Stimulated activated CD8-positive, alpha-beta memory T cell treated with anti-CD3 and anti-CD28 coated beads, Interleukin-12 subunit alpha, Interleukin-12 subunit beta, amount 100 ng/mL, for 24 hours (primary cell): ENCODE data around the gene HYKK.
"Not testable (repeated sequence)": the region's sequence is repeated elsewhere in the genome, so short reads cannot be mapped to it uniquely, and the experiment has no call there.

ENCODE experiments used
- DNase-seq: peaks from one replicate; pipeline ENCODE4 v3.0.0-alpha.2; 2020; ENCODE audit errors: extremely low read depth

HYKK gene, protein sequence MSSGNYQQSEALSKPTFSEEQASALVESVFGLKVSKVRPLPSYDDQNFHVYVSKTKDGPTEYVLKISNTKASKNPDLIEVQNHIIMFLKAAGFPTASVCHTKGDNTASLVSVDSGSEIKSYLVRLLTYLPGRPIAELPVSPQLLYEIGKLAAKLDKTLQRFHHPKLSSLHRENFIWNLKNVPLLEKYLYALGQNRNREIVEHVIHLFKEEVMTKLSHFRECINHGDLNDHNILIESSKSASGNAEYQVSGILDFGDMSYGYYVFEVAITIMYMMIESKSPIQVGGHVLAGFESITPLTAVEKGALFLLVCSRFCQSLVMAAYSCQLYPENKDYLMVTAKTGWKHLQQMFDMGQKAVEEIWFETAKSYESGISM

GRCh38 chr15:78506971-78507830 lies at the start of gene HYKK:
Gene HYKK, plus strand, starts transcription at chr15:78507577. Its CDS starts 5,512 bp downstream, at chr15:78513089.
- DNase-seq, result peak; percentile 55

- no peak for DNase-seq
Measured at GRCh38 chr15:78460737-78461136, 46.6 kb upstream of the HYKK start.

GRCh38 chr15:78461171-78461888 lies 46.0 kb upstream of the HYKK start:
- no peak for DNase-seq

GRCh38 chr15:78469031-78469430 lies 38.3 kb upstream of the HYKK start:
- DNase-seq, result no peak

DNA sequence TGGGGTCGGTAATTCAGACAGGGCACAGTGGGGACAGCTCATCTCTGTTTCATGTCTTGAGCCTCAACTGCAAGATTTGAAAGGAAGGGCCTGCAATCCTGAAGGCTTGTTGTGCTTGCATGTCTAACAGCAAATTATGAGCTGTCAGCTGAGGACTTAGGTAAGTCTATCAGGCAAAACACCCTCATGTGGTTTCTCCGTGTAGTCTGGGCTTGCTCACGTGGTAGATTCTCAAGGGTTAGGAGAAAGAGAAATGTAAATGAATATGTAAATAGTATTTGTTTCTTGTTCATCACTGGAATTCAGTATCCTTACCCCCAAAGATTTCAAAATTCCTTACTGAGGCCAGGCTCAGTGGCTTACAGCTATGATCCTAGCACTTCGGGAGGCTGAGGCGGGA lies 30.1 kb upstream of the HYKK start:
- DNase-seq, result no peak

DNA sequence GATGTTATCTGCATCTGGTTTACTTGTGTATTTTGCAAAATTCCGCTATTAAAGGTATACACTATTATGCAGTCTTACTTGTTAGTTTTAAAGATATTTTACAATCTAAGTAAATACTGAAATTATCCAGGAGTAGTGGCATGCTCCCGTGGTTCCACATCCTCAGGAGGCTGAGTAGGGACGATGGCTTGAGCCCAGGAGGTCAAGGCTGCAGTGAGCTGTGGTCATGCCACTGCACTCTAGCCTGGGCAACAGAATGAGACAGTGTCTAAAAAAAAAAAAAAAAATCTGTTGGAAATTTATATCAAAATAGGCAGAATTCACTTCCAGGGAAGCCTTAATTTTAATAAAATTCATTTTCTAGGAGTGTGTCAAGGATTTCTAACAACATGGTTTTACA lies 27.7 kb upstream of the HYKK start:
- DNase-seq, result no peak

GRCh38 chr15:78481917-78482316 lies 25.5 kb upstream of the HYKK start:
- no peak for DNase-seq

- no peak for DNase-seq
Measured at GRCh38 chr15:78492872-78493271, 14.5 kb upstream of the HYKK start.

- DNase-seq, result no peak
Measured at GRCh38 chr15:78501857-78502256, 5.5 kb upstream of the HYKK start.

- no peak for DNase-seq
Measured at GRCh38 chr15:78502641-78503040, 4.7 kb upstream of the HYKK start.

GRCh38 chr15:78507831-78508160 lies 419 bp downstream of the HYKK start:
- DNase-seq, result no peak

GRCh38 chr15:78508272-78508671 lies 895 bp downstream of the HYKK start:
- DNase-seq, result no peak

DNA sequence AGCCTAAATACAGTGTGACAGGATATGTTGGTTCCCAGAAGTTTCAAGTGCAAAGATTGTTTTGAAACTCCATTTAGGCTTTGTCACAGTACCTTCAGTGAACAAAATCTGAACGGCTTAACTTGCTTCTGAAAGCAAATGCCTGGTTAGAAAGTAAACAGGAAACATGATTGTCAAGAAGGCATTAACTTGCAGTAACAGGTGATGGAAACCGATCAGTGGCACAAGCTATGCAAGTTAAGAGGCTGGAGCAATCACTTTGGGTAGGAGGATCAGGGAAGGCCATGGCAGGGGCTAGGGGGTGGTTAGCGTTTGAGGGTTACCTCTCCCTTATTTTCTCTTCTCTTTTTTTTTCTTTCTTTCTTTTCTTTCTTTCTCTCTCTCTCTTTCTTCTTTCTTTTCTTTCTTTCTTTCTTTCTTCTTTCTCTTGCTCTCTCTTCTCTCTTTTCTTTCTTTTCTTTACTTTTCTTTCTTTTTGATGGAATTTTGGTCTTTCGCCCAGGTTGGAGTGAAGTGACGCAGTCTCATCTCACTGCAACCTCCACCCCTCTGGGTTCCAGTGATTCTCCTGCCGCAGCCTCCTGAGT lies 2.4 kb downstream of the HYKK start:
- no peak for DNase-seq

- not testable (repeated sequence) for DNase-seq
Measured at GRCh38 chr15:78520035-78520434, 12.7 kb downstream of the HYKK start.

DNA sequence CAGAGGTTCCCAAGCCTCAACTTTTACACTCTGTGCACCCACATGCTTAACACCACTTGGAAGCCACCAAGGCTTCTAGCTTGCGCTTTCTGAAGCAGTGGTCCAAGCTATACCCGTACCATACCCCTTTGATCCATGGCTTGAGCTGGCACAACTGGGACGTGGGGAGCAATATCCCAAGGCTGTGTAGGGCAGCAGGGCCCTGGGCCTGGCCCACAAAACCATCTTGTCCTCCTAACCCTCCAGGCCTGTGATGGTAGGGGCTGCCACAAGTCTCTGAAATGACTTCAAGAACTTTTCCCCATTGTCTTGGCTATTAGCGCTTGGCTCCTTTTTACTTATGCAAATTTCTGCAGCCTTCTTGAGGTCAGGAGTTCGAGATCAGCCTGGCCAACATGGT lies 16.9 kb downstream of the HYKK start:
- DNase-seq, result no peak

GRCh38 chr15:78527325-78527724 lies 19.9 kb downstream of the HYKK start:
- DNase-seq, result no peak

DNA sequence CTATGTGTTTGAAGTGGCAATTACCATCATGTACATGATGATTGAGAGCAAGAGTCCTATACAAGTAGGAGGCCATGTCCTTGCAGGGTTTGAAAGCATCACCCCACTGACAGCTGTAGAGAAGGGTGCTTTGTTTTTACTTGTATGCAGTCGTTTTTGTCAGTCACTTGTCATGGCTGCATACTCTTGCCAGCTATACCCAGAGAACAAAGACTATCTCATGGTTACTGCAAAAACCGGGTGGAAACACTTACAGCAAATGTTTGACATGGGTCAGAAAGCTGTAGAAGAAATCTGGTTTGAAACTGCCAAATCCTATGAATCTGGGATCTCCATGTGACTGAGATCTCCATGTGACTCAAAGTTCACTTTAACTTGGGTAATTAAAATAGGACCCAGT lies 26.0 kb downstream of the HYKK start:
- DNase-seq, result no peak

- DNase-seq, result no peak
Measured at GRCh38 chr15:78536134-78536533, 28.8 kb downstream of the HYKK start.

DNA sequence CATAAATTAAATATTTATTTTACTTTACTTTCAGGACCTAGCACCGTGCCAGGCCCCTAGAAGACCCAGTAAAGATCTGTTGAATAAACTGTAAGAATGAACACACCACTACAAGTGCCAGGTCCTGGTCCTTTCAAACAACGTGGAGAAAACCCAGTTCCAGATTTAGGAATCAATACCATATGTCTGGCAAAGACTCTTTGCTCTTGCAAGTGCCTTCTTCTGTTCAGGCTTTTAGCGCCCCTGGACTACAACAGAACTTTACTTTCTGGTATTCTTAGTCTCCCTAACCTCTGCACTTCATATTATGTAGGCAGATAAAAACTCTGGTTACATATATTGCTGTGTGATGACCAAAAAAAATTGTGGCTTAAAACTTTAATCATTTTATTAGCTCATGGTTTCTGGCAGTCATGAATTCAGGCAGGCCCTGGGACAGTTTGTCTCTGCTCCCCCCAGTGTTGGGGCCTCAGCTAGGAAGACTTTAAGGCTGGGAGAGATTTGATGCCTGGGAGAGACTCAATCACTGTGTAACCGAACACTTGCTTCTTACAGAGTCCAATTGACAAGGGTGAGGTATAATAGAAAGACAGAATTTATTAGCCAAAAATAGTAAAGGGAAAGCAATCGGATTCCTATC lies 30.0 kb downstream of the HYKK start:
- DNase-seq, result no peak

DNA sequence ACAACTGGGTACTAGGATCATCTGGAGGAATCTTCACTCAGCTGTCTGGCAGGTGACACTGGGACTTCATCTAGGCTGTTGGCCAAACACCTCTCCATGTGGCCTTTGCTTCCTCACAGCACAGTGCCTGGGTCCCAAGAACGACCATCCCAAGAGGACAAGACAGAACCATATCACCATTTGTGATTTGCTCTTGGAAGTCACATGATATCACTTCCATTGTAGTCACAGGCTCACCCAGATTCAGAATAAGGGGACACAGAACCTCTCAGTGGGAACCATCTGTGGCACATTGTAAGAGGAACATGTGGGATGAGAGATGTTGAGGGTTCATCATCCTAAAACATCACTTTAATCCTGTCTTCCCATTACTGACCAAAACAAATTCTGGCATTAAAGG lies 31.0 kb downstream of the HYKK start:
- no peak for DNase-seq

- DNase-seq, result not testable (repeated sequence)
Measured at GRCh38 chr15:78539464-78540140, 32.2 kb downstream of the HYKK start.
